Stimulated activated effector memory CD8-positive, alpha-beta T cell treated with anti-CD3 and anti-CD28 coated beads, Interleukin-12 subunit alpha, Interleukin-12 subunit beta, amount 100 ng/mL, for 72 hours (primary cell): Measurements from ENCODE around the gene FMR1.

Experiments
- ATAC-seq: fragments of 150-1000 bp; cut with Tn5 transposase; 2 replicates; pipeline ENCODE4 v1.10.0; 2021
- DNase-seq, 2 donors: peaks; one replicate each; pipeline ENCODE4 v3.0.0; 2021 to 2022; ENCODE audit warnings: low spot score in 2 of 2
- H3K27ac Mint-ChIP-seq: one replicate; pipeline ENCODE4 v1.8.0; 2022; ENCODE audit warnings: mild to moderate bottlenecking, mixed read lengths
- H3K36me3 Mint-ChIP-seq: one replicate; pipeline ENCODE4 v1.8.0; 2022; ENCODE audit warnings: mild to moderate bottlenecking, mixed read lengths
- H3K4me1 Mint-ChIP-seq: one replicate; pipeline ENCODE4 v1.8.0; 2022; ENCODE audit warnings: mixed read lengths
- H3K4me3 Mint-ChIP-seq: one replicate; pipeline ENCODE4 v1.8.0; 2022; ENCODE audit warnings: mild to moderate bottlenecking, mixed read lengths
- H3K9me3 Mint-ChIP-seq: one replicate; pipeline ENCODE4 v1.8.0; 2022; ENCODE audit warnings: mixed read lengths

FMR1 gene

DNA sequence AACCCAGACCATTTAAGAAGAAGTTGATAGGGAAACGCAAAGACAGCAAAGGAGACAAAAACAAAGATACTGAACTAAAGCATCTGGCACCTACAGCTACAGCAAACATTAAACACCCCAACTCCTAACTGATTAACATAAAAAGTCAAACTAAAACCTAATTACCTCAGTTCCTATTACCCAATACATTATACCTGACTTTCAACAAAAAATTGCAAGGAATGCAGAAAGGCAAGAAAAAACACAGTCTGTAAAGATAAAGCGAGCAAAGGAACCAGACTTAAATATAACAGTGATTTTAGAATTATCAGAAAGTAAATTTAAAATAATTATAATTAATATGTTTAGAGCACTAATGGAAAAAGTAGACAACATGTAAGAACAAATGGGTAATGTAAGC lies 9.4 kb upstream of the FMR1 start:
- ATAC-seq (no peak), DNase-seq (no peak)
- H3K27ac Mint-ChIP-seq, result no peak overlapping the region
- no peaks in the 10 kb centered on the region for H3K9me3 Mint-ChIP-seq
- no peaks in the 10 kb centered on the region for H3K36me3 Mint-ChIP-seq
- no peaks in the 10 kb centered on the region for H3K4me1 Mint-ChIP-seq
- no peak overlapping the region for H3K4me3 Mint-ChIP-seq

DNA sequence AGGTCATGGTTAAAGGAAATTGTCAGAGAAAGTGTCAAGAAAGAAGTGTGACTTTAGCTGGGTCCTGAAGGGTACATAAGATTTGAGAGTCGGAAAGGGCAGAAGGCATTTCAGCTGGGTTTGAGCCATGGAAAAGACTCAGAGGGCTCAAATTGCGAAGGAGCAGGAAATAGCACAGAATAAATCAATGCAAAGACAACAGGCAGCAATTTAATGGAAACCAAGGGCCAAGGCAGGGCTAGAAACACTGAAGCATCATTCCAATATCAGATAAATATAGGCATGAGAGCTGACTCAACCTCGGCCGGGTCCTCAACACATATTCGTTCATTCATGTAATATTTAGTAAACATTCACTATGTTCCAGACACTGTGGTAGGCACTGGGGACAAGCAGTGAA lies 3.6 kb upstream of the FMR1 start:
- no peak for ATAC-seq
- no peaks in the 10 kb centered on the region for H3K9me3 Mint-ChIP-seq
- DNase-seq, result no peak
- H3K36me3 Mint-ChIP-seq, result peaks cover 13% of the 10 kb centered on the region
- no peak overlapping the region for H3K4me3 Mint-ChIP-seq
- H3K27ac Mint-ChIP-seq, result no peak overlapping the region
- no peaks in the 10 kb centered on the region for H3K4me1 Mint-ChIP-seq

DNA sequence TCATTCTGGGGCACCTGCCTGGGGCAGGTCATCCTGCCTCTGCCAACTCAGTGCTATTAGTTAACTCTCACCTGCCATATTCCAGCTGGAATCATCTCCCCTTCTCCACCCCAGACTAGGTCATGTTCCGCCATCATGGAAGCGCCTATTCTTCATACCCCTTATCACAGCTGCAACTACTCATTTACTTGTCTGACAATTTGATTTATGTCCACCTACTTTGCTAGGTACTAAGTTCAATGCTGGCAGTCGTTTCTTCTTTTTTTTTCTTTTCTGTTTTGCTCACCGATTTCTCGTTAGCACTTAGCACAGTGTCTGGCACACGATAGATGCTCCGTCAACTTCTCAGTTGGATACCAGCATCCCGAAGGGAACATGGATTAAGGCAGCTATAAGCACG lies 1.1 kb upstream of the FMR1 start:
- H3K27ac Mint-ChIP-seq, result no peak overlapping the region
- H3K4me3 Mint-ChIP-seq, result peak overlapping the region; percentile 85
- ATAC-seq (no peak), DNase-seq (no peak)
- H3K4me1 Mint-ChIP-seq, result peaks cover 8% of the 10 kb centered on the region
- H3K9me3 Mint-ChIP-seq, result no peaks in the 10 kb centered on the region
- H3K36me3 Mint-ChIP-seq, result peaks cover 13% of the 10 kb centered on the region

DNA sequence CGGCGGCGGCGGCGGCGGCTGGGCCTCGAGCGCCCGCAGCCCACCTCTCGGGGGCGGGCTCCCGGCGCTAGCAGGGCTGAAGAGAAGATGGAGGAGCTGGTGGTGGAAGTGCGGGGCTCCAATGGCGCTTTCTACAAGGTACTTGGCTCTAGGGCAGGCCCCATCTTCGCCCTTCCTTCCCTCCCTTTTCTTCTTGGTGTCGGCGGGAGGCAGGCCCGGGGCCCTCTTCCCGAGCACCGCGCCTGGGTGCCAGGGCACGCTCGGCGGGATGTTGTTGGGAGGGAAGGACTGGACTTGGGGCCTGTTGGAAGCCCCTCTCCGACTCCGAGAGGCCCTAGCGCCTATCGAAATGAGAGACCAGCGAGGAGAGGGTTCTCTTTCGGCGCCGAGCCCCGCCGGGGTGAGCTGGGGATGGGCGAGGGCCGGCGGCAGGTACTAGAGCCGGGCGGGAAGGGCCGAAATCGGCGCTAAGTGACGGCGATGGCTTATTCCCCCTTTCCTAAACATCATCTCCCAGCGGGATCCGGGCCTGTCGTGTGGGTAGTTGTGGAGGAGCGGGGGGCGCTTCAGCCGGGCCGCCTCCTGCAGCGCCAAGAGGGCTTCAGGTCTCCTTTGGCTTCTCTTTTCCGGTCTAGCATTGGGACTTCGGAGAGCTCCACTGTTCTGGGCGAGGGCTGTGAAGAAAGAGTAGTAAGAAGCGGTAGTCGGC lies 528 bp downstream of the FMR1 start:
- peaks cover 13% of the 10 kb centered on the region for H3K36me3 Mint-ChIP-seq
- H3K9me3 Mint-ChIP-seq, result no peaks in the 10 kb centered on the region
- peak overlapping the region; percentile 85 for H3K4me3 Mint-ChIP-seq
- peak; percentile 57 for ATAC-seq
- DNase-seq, result peak; percentile 10 to 68
- H3K27ac Mint-ChIP-seq, result peak overlapping the region; percentile 93
- H3K4me1 Mint-ChIP-seq, result peaks cover 17% of the 10 kb centered on the region

DNA sequence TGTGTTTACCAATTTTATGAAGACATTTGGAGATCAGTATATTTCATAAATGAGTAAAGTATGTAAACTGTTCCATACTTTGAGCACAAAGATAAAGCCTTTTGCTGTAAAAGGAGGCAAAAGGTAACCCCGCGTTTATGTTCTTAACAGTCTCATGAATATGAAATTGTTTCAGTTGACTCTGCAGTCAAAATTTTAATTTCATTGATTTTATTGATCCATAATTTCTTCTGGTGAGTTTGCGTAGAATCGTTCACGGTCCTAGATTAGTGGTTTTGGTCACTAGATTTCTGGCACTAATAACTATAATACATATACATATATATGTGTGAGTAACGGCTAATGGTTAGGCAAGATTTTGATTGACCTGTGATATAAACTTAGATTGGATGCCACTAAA lies 1.9 kb downstream of the FMR1 start:
- H3K4me1 Mint-ChIP-seq, result peaks cover 28% of the 10 kb centered on the region
- H3K27ac Mint-ChIP-seq, result peak overlapping the region; percentile 32
- ATAC-seq (no peak), DNase-seq (no peak)
- H3K4me3 Mint-ChIP-seq, result peak overlapping the region; percentile 85
- peaks cover 13% of the 10 kb centered on the region for H3K36me3 Mint-ChIP-seq
- H3K9me3 Mint-ChIP-seq, result no peaks in the 10 kb centered on the region

DNA sequence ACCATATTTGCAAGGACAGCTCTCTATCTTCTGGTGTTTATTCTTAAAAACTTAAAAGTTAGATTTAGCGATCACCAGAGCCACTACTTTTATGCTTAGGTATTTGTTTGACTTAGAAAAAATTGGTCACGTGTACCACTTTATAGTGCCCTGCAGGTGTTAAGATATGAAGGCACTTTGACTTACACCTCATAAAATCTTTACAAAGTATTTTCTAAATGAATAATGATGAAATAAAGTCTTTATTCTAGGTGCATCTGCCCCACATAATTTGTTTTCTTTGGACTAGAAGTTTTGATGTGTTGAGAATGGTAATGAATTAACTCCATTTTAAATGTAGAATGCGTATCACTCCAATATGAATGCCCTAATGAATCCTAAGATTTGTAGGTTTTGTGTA lies 2.9 kb downstream of the FMR1 start:
- H3K4me1 Mint-ChIP-seq, result peaks cover 28% of the 10 kb centered on the region
- peak overlapping the region; percentile 85 for H3K4me3 Mint-ChIP-seq
- no peak overlapping the region for H3K27ac Mint-ChIP-seq
- H3K36me3 Mint-ChIP-seq, result peaks cover 13% of the 10 kb centered on the region
- ATAC-seq (no peak), DNase-seq (no peak)
- H3K9me3 Mint-ChIP-seq, result no peaks in the 10 kb centered on the region

DNA sequence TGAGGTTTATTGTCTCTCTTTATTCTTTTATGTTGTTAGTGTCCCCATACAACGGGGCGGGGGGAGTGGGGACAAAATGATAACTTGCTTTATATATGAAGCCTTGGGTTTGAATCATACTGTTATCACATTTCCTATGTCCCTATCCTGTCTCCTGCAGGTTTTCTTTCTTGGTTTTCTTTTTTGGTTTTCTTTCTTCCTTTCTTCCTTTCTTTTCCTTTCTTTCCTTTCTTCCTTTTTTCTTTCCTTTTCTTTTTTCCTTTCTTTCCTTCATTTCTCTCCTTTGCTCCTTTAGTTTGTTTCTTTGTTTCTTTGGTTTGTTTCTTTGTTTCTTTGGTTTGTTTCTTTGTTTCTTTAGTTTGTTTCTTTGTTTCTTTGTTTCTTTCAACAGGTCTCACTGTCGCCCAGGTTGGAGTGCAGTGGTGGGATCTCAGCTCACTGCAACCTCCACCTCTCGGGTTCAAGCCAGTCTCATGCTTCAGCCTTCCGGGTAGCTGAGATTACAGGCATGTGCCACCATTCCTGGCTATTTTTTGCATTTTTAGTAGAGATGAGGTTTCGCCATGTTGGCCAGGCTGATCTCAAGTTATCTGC lies 4.8 kb downstream of the FMR1 start:
- no peak for ATAC-seq
- no peaks in the 10 kb centered on the region for H3K9me3 Mint-ChIP-seq
- peaks cover 9% of the 10 kb centered on the region for H3K36me3 Mint-ChIP-seq
- DNase-seq, result no peak
- peak overlapping the region; percentile 85 for H3K27ac Mint-ChIP-seq
- H3K4me1 Mint-ChIP-seq, result peaks cover 38% of the 10 kb centered on the region
- peak overlapping the region; percentile 65 for H3K4me3 Mint-ChIP-seq

DNA sequence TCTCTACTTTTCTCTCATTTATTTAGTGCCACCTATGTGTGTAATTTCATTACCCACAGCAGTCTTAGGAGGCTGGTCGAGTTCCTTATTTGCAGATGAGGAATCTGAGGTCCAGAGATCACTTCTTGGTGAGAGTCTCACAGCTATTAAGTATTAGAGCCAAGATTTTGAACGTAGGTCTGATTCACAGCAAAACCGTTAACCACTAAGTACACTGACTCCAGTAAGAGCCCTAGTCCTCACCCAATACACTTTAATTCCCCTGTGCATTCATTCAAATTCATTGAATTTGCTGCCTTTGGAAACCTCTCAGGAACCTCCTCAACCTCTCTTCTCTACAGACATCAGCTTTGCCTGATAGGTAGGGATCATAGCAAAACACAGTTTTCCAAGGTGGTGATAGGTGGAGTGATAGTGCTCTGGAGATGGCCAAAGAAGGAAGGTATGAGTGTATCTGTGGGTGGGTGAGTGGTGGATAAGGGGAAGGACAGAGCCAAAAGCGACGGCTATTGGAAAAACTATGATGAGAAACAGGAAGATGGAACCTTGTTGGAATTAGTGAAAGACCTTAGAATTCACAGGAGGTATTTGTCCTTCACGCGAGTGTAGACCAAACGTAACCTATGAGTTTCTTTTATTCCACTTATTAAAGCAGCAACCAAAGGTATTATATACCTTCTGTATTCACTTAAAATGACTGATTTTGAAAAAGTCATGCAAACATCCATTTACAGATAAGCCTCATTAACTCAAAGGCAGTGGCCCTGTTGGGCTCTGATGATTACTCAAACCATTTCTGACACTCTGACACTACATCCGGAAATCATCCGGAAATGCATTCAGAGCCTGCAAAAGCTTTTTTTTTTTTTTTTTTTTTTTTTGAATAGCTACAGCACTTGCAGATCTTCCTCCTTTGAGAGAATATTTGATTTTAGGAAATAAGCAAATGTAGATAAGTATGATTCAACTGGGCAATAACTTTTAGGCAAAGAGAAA lies 6.3 kb downstream of the FMR1 start:
- Mint-ChIP-seq H3K36me3 (no peaks in the 10 kb centered on the region), H3K9me3 (no peaks in the 10 kb centered on the region), H3K4me1 (peaks cover 48% of the 10 kb centered on the region), H3K4me3 (peak overlapping the region; percentile 65), H3K27ac (peak overlapping the region; percentile 91)
- peak in 1 of 2 donors; percentile 48 for DNase-seq
- peak; percentile 95 for ATAC-seq

DNA sequence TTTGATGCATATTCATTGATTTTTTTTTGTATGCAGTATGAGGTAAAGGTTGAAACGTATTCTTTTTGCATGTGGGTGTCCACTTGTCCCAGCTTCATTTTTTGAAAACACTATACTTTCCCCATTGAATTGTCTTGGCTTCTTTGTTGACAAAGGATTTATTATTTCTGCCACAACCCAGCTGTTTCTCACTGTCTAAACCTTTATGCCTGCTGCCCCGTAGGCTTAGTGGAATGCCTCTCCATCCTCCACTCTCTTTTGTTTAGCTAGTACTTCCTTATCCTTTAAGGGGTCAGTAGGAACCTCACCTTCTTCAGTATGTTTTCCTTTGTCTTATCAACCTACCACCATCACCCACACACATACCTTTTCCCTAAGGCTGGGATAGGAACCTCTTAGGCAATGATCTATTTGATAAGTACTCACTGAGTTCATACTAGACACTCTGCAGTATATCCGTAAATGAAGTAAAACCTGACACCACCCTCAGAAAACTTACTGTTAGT lies 8.5 kb downstream of the FMR1 start:
- Mint-ChIP-seq H3K4me1 (peaks cover 45% of the 10 kb centered on the region), H3K4me3 (no peak overlapping the region), H3K36me3 (peaks cover 9% of the 10 kb centered on the region), H3K27ac (no peak overlapping the region), H3K9me3 (no peaks in the 10 kb centered on the region)
- no peak for DNase-seq
- no peak for ATAC-seq

DNA sequence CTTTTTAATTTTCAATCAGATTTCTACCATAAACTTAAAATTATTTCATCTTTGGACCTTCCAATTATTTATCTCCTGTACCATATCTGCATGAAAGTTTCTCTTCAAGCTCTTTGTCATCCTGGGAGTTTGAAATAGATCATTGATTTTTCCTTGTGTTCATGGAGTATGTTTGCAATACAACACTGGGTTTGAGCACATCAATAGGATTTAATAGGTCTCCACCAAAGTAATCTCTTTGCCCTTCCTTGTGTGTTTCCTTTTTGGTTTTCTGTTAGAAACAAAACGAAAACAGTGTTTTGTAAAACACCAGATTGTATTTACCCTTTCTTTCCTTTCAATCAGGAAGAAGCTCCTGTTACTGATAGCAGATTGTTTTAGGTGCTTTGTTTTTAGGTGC lies 11.9 kb downstream of the FMR1 start:
- Mint-ChIP-seq H3K4me3 (no peak overlapping the region), H3K27ac (no peak overlapping the region), H3K36me3 (peaks cover 41% of the 10 kb centered on the region), H3K9me3 (no peaks in the 10 kb centered on the region), H3K4me1 (peaks cover 32% of the 10 kb centered on the region)
- ATAC-seq (no peak), DNase-seq (no peak)

DNA sequence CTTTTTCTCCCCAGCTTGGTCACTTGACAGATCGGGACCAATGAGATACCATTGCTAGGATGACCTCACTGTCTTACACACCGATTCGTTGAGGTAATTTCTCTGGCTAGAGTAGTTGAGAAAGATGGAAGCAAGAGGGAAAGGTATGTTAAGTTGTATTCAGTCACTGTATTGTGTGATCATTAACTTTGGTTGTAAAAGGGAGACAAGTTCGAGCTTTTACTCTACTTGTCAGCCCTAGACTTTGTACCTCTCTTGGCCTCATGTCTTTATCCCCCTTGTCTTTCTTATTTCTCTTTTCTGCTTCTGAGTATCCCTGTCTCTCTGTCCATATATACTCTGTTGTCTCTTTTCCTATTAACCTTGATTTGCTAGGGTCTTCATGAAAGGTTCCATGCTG lies 15.5 kb downstream of the FMR1 start:
- H3K9me3 Mint-ChIP-seq, result no peaks in the 10 kb centered on the region
- peaks cover 74% of the 10 kb centered on the region for H3K36me3 Mint-ChIP-seq
- no peak overlapping the region for H3K27ac Mint-ChIP-seq
- H3K4me3 Mint-ChIP-seq, result no peak overlapping the region
- DNase-seq (no peak), ATAC-seq (no peak)
- H3K4me1 Mint-ChIP-seq, result peaks cover 17% of the 10 kb centered on the region

DNA sequence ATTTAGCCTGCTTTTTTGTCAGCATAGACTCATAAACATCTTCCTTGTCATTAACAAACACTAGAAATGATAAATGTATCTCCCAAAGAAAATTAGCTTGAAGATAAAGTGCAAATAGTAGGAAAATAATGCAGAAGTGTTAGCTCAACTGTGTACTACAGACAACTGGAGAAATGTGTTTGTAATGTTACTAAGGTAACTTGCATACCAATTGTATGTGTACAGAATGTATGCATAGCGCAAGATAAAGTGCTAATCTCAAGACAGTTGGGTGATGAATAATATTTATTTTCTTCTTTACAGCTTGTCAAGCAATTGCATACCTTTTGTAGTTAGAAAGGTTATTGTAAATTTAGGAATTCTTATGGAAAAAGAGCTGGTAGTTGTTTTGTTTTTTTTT lies 22.1 kb downstream of the FMR1 start:
- DNase-seq (no peak), ATAC-seq (no peak)
- Mint-ChIP-seq H3K36me3 (peaks cover 94% of the 10 kb centered on the region), H3K27ac (no peak overlapping the region), H3K9me3 (no peaks in the 10 kb centered on the region), H3K4me3 (no peak overlapping the region), H3K4me1 (no peaks in the 10 kb centered on the region)

DNA sequence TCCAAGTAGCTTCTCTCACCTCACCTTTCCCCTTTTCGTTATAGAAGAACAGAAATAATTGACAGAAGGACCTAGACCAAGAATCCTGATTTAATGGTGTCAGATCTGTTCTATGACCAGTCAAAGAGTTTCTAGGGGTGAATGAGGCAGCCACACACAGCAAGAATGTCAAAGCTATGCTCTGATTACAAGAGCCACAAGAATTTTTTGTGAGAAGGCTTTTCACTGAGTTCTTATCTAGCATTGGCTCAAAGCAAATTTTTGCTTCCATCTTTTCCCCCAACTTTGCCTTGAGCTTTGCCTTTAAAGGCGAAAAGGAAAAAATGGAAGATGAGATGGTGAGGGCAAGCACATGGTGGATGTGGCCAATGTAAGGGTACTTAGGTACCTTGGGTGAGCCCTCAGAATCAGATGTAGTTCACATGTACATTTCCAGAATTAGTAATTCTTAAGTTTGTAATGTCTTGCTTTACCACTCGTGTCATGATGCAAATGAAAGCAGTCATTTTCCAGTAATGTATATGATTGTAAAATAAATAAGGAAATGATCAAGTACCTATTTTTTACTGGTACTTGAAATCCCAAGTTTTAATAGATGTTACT lies 23.5 kb downstream of the FMR1 start:
- no peaks in the 10 kb centered on the region for H3K4me1 Mint-ChIP-seq
- no peak overlapping the region for H3K4me3 Mint-ChIP-seq
- ATAC-seq (no peak), DNase-seq (no peak)
- H3K27ac Mint-ChIP-seq, result no peak overlapping the region
- peaks cover 94% of the 10 kb centered on the region for H3K36me3 Mint-ChIP-seq
- H3K9me3 Mint-ChIP-seq, result no peaks in the 10 kb centered on the region

DNA sequence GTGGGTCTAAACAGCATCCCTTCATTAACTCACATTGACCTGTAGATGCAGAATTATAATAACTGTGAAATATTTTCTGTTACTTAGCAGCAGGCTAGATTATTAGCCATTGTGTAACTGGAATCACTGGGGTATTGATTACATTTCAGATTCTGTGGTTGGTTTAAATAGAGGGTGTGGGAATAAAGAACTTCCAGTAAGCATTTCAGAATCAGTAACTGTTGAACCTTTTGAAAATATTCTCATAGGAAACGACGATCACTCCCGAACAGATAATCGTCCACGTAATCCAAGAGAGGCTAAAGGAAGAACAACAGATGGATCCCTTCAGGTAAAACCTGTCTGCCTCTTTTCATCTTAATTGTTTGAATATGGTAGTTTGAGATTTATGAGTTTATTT lies 33.6 kb downstream of the FMR1 start:
- Mint-ChIP-seq H3K4me3 (no peak overlapping the region), H3K9me3 (no peaks in the 10 kb centered on the region), H3K27ac (no peak overlapping the region), H3K4me1 (peaks cover 6% of the 10 kb centered on the region), H3K36me3 (peaks cover 95% of the 10 kb centered on the region)
- ATAC-seq (no peak), DNase-seq (no peak)

DNA sequence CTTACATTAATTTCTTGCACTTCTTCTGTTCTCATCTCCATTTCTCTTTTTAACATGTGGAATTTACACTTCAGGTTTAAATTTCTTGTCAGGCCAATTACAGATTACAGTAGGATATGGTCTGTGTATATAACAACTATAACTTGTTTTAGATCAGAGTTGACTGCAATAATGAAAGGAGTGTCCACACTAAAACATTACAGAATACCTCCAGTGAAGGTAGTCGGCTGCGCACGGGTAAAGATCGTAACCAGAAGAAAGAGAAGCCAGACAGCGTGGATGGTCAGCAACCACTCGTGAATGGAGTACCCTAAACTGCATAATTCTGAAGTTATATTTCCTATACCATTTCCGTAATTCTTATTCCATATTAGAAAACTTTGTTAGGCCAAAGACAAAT lies 36.8 kb downstream of the FMR1 start:
- Mint-ChIP-seq H3K4me3 (no peak overlapping the region), H3K9me3 (no peaks in the 10 kb centered on the region), H3K36me3 (peaks cover 77% of the 10 kb centered on the region), H3K4me1 (no peaks in the 10 kb centered on the region), H3K27ac (no peak overlapping the region)
- ATAC-seq (no peak), DNase-seq (no peak)
